NCI-H82 treated with DMSO at 0.1 percent for 48 hours (cell line): Measurements from ENCODE around the gene AKAP10.
"Not testable (repeated sequence)": the region's sequence is repeated elsewhere in the genome, so short reads cannot be mapped to it uniquely, and the experiment has no call there.

Experiments
- DNase-seq: peaks from one replicate; lab custom pipeline; 2025; ENCODE audit not compliant: unreplicated experiment; lab: John Stamatoyannopoulos, UW

Gene AKAP10

GRCh38 chr17:19979917-19980770 is 2.5 kb upstream of the AKAP10 start:
- DNase-seq: peak; percentile 93

GRCh38 chr17:19978805-19979211 is 1.2 kb upstream of the AKAP10 start:
- no peak for DNase-seq

GRCh38 chr17:19978209-19978802 is 678 bp upstream of the AKAP10 start:
- no peak for DNase-seq

GRCh38 chr17:19975601-19976000 is 2.0 kb downstream of the AKAP10 start:
- no peak for DNase-seq

- no peak for DNase-seq
Measured at GRCh38 chr17:19973156-19973555, 4.5 kb downstream of the AKAP10 start.

- DNase-seq: not testable (repeated sequence)
Measured at GRCh38 chr17:19962954-19963353, 14.7 kb downstream of the AKAP10 start.

GRCh38 chr17:19958023-19958422 is 19.6 kb downstream of the AKAP10 start:
- no peak for DNase-seq

GRCh38 chr17:19955099-19955498 is 22.5 kb downstream of the AKAP10 start:
- DNase-seq: no peak

- DNase-seq: not testable (repeated sequence)
Measured at GRCh38 chr17:19951411-19951810, 26.2 kb downstream of the AKAP10 start.

GRCh38 chr17:19950624-19951195 is 26.9 kb downstream of the AKAP10 start:
- DNase-seq: not testable (repeated sequence)

- DNase-seq: no peak
Measured at GRCh38 chr17:19948116-19948943, 29.3 kb downstream of the AKAP10 start.

GRCh38 chr17:19946921-19947320 is 30.7 kb downstream of the AKAP10 start:
- no peak for DNase-seq

- DNase-seq: no peak
Measured at GRCh38 chr17:19945009-19945626, 32.5 kb downstream of the AKAP10 start.

- DNase-seq: no peak
Measured at GRCh38 chr17:19943599-19943998, 34.0 kb downstream of the AKAP10 start.

GRCh38 chr17:19943026-19943425 is 34.6 kb downstream of the AKAP10 start:
- no peak for DNase-seq

- DNase-seq: no peak
Measured at GRCh38 chr17:19940722-19941464, 36.7 kb downstream of the AKAP10 start.

GRCh38 chr17:19939993-19940721 is 37.5 kb downstream of the AKAP10 start:
- DNase-seq: no peak

- DNase-seq: no peak
Measured at GRCh38 chr17:19938736-19939135, 38.9 kb downstream of the AKAP10 start.

GRCh38 chr17:19937522-19937921 is 40.1 kb downstream of the AKAP10 start:
- DNase-seq: no peak
